ENCODE measurements around the gene TRIM36.

TRIM36 gene

GRCh38 chr5:115202952-115203351 lies 33.2 kb upstream of the TRIM36 start:
- H3K4me2 ChIP-seq (ENCODE audit: low read length): no peak overlapping the region
- no peak overlapping the region for H2AFZ ChIP-seq (ENCODE audit: low read depth, low read length)
- no peak overlapping the region for H3K4me3 ChIP-seq (ENCODE audit: low read length)
- H3K9ac ChIP-seq (ENCODE audit: low read length): no peak overlapping the region
- H3K27me3 ChIP-seq (ENCODE audit: low read depth, low read length): no peaks in the 10 kb centered on the region
- H3K4me1 ChIP-seq (ENCODE audit: low read length): peaks cover 1% of the 10 kb centered on the region; the same call in 1 of the 2 replicates
- H3K27ac ChIP-seq (ENCODE audit: low read length): no peak overlapping the region
- peaks cover 13% of the 10 kb centered on the region for H3K36me3 ChIP-seq (replicated peaks; ENCODE audit: low read depth, low read length)
- H3K79me2 ChIP-seq (ENCODE audit: low read length): no peaks in the 10 kb centered on the region
- H3K9me3 ChIP-seq (ENCODE audit: insufficient read depth, low read length): no peaks in the 10 kb centered on the region
- H4K20me1 ChIP-seq (ENCODE audit: insufficient read depth, low read length): no peaks in the 10 kb centered on the region
- no peak for TF ChIP-seq EZH2phosphoT487 (IDR thresholded peaks at IDR 0.05; ENCODE audit: low read depth)
- TF ChIP-seq, protein P1, sequence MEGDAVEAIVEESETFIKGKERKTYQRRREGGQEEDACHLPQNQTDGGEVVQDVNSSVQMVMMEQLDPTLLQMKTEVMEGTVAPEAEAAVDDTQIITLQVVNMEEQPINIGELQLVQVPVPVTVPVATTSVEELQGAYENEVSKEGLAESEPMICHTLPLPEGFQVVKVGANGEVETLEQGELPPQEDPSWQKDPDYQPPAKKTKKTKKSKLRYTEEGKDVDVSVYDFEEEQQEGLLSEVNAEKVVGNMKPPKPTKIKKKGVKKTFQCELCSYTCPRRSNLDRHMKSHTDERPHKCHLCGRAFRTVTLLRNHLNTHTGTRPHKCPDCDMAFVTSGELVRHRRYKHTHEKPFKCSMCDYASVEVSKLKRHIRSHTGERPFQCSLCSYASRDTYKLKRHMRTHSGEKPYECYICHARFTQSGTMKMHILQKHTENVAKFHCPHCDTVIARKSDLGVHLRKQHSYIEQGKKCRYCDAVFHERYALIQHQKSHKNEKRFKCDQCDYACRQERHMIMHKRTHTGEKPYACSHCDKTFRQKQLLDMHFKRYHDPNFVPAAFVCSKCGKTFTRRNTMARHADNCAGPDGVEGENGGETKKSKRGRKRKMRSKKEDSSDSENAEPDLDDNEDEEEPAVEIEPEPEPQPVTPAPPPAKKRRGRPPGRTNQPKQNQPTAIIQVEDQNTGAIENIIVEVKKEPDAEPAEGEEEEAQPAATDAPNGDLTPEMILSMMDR (IDR thresholded peaks at IDR 0.05; ENCODE audit: low read depth, low read length): no peak

- no peaks in the 10 kb centered on the region for H3K79me2 ChIP-seq (ENCODE audit: low read length)
- TF ChIP-seq, protein P1 (IDR thresholded peaks at IDR 0.05; ENCODE audit: low read depth, low read length): no peak
- no peak for TF ChIP-seq EZH2phosphoT487 (IDR thresholded peaks at IDR 0.05; ENCODE audit: low read depth)
- no peaks in the 10 kb centered on the region for H3K27me3 ChIP-seq (ENCODE audit: low read depth, low read length)
- H3K9ac ChIP-seq (ENCODE audit: low read length): no peak overlapping the region
- H2AFZ ChIP-seq (ENCODE audit: low read depth, low read length): no peak overlapping the region
- H3K27ac ChIP-seq (ENCODE audit: low read length): no peak overlapping the region
- no peaks in the 10 kb centered on the region for H3K9me3 ChIP-seq (ENCODE audit: insufficient read depth, low read length)
- no peaks in the 10 kb centered on the region for H3K4me1 ChIP-seq (ENCODE audit: low read length)
- H3K36me3 ChIP-seq (replicated peaks; ENCODE audit: low read depth, low read length): peaks cover 13% of the 10 kb centered on the region
- H4K20me1 ChIP-seq (ENCODE audit: insufficient read depth, low read length): no peaks in the 10 kb centered on the region
- H3K4me2 ChIP-seq (ENCODE audit: low read length): no peak overlapping the region
- no peak overlapping the region for H3K4me3 ChIP-seq (ENCODE audit: low read length)
Measured at GRCh38 chr5:115196161-115196560, 26.5 kb upstream of the TRIM36 start.

GRCh38 chr5:115194676-115195075 lies 25.0 kb upstream of the TRIM36 start:
- peaks cover 9% of the 10 kb centered on the region for H3K36me3 ChIP-seq (replicated peaks; ENCODE audit: low read depth, low read length)
- TF ChIP-seq, protein P1 (IDR thresholded peaks at IDR 0.05; ENCODE audit: low read depth, low read length): no peak
- no peak for TF ChIP-seq EZH2phosphoT487 (IDR thresholded peaks at IDR 0.05; ENCODE audit: low read depth)
- H3K9me3 ChIP-seq (ENCODE audit: insufficient read depth, low read length): no peaks in the 10 kb centered on the region
- no peak overlapping the region for H2AFZ ChIP-seq (ENCODE audit: low read depth, low read length)
- H3K4me3 ChIP-seq (ENCODE audit: low read length): no peak overlapping the region
- no peaks in the 10 kb centered on the region for H3K27me3 ChIP-seq (ENCODE audit: low read depth, low read length)
- no peaks in the 10 kb centered on the region for H4K20me1 ChIP-seq (ENCODE audit: insufficient read depth, low read length)
- H3K79me2 ChIP-seq (ENCODE audit: low read length): no peaks in the 10 kb centered on the region
- no peak overlapping the region for H3K9ac ChIP-seq (ENCODE audit: low read length)
- no peak overlapping the region for H3K27ac ChIP-seq (ENCODE audit: low read length)
- H3K4me1 ChIP-seq (ENCODE audit: low read length): no peaks in the 10 kb centered on the region
- H3K4me2 ChIP-seq (ENCODE audit: low read length): no peak overlapping the region

- Histone ChIP-seq H3K79me2 (ENCODE audit: low read length) (no peaks in the 10 kb centered on the region), H2AFZ (ENCODE audit: low read depth, low read length) (no peak overlapping the region), H3K9me3 (ENCODE audit: insufficient read depth, low read length) (no peaks in the 10 kb centered on the region), H3K27ac (ENCODE audit: low read length) (no peak overlapping the region), H3K27me3 (ENCODE audit: low read depth, low read length) (no peaks in the 10 kb centered on the region), H3K4me2 (ENCODE audit: low read length) (no peak overlapping the region), H3K4me1 (ENCODE audit: low read length) (no peaks in the 10 kb centered on the region), H3K36me3 (replicated peaks; ENCODE audit: low read depth, low read length) (no peaks in the 10 kb centered on the region), H3K9ac (ENCODE audit: low read length) (no peak overlapping the region), H4K20me1 (ENCODE audit: insufficient read depth, low read length) (no peaks in the 10 kb centered on the region), H3K4me3 (ENCODE audit: low read length) (no peak overlapping the region)
- no peak for TF ChIP-seq EZH2phosphoT487 (IDR thresholded peaks at IDR 0.05; ENCODE audit: low read depth)
- TF ChIP-seq, protein P1 (IDR thresholded peaks at IDR 0.05; ENCODE audit: low read depth, low read length): no peak
Measured at GRCh38 chr5:115193295-115193694, 23.6 kb upstream of the TRIM36 start.

All from OCI-LY3 (cell line).